ENCODE results near the gene PRR14.

PRR14 gene

DNA sequence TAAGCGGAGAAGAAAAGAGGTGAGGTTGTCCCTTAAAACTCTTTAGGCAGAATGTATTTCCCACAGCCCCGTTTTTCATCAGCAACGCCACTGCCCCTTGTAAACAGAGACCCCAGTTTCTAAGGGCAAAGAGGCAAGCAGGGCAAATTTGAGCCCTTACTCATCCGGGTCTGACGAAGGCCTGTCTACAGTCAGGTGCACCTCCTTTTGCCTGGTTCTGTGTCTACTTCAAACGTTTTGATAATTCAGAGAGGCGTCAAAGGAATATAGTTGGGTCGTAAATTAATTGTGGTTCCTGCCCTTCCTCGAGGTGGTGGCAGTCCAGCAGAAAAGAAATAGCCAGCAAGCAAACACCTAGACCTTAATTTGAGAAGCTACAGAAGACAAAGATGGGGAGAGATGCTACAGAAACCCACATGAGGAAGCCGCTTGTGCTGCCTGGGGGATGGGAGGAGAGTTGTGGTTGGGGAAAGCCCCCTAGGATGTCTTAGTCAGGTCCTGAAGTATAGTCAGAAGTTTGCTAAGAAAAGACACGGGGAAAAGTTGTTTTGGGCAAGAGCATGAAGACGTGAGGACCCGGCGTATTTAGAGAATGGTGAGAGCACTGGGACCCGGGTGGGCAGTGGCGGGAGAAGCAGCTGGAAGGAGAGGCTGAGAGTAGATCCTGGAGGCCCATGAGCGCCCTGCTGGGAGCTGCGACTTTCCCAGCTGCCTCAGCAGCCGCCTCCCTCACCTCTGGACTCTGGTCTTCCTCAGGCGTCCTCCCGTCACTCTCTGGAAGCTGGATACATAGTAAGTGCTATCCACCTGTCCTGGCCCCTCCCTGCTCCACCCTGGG, 9.9 kb downstream of the PRR14 start:
- no peak overlapping the region for H2BK120ac ChIP-seq (ENCODE audit: low read depth, low read length)
- H3K27ac ChIP-seq (ENCODE audit: low read length, poor library complexity, severe bottlenecking) = peak overlapping the region; percentile 83
- H3K79me1 ChIP-seq (replicated peaks; ENCODE audit: low read length, poor library complexity, severe bottlenecking) = peaks cover 14% of the 10 kb centered on the region
- no peak overlapping the region for H2BK5ac ChIP-seq (ENCODE audit: low read depth, low read length, poor library complexity, severe bottlenecking)
- H3K36me3 ChIP-seq (ENCODE audit: control insufficient read depth in 1 of 2, insufficient read depth in 2 of 2, low read depth in 1 of 2, low read length in 2 of 2) = peaks cover 51 to 60% of the 10 kb centered on the region in 2 experiments
- peak overlapping the region; percentile 78 for H3K4me2 ChIP-seq (ENCODE audit: low read length, poor library complexity, severe bottlenecking)
- H2AFZ ChIP-seq (ENCODE audit: low read depth, low read length) = no peak overlapping the region
- no peak overlapping the region for H2BK15ac ChIP-seq (ENCODE audit: low read depth, poor library complexity, severe bottlenecking)
- no peak overlapping the region for H3K14ac ChIP-seq (ENCODE audit: low read length in 2 of 2)
- H3K4ac ChIP-seq (ENCODE audit: low read depth in 1 of 2, low read length in 2 of 2) = peak overlapping the region; percentile 50 to 75
- H2AK5ac ChIP-seq (ENCODE audit: low read length, severe bottlenecking) = no peak overlapping the region
- peak; percentile 53 for DNase-seq
- H3K9ac ChIP-seq (ENCODE audit: low read length) = peak overlapping the region; percentile 100
- no peaks in the 10 kb centered on the region for H3K9me3 ChIP-seq (ENCODE audit: control insufficient read depth, low read length)
- peak overlapping the region in 1 of 2 experiments; percentile 37 for H3K23ac ChIP-seq (ENCODE audit: low read length in 2 of 2)
- peaks cover 32% of the 10 kb centered on the region for H3K4me1 ChIP-seq (ENCODE audit: control insufficient read depth, insufficient read depth, low read depth, low read length)
- H3K27me3 ChIP-seq (ENCODE audit: control insufficient read depth in 1 of 2, insufficient read depth in 1 of 2, low read length in 2 of 2) = no peaks in the 10 kb centered on the region
- H4K8ac ChIP-seq (ENCODE audit: low read length) = peak overlapping the region; percentile 56
- H4K91ac ChIP-seq (ENCODE audit: low read length) = peak overlapping the region; percentile 11
- WGBS = 80% methylated on average over 21 of the region's 21 CpGs
- peak overlapping the region in 1 of 2 experiments; percentile 86 for H3K18ac ChIP-seq (ENCODE audit: low read depth in 1 of 2, low read length in 2 of 2)
- peak overlapping the region; percentile 87 to 93 for H3K4me3 ChIP-seq (ENCODE audit: insufficient read depth in 1 of 2, low read depth in 1 of 2, low read length in 2 of 2)
- no peak overlapping the region for H2BK12ac ChIP-seq (ENCODE audit: low read length in 2 of 2)

DNA sequence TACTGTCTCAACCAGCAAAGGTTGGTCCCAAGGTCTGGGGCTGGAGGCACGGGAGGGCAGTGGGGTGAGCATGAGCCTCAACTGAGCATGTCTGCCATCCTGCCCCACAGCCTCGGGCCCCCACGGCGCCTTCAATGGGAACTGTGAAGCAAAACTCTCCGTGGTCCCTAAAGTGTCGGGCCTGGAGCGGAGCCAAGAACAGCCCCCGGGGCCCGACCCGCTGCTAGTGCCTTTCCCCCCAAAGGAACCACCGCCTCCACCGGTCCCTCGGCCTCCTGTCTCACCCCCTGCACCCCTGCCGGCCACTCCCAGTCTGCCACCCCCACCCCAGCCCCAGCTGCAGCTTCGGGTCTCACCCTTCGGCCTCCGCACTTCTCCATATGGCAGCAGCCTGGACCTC, 11.7 kb downstream of the PRR14 start:
- Histone ChIP-seq H3K4me2 (ENCODE audit: low read length, poor library complexity, severe bottlenecking) (no peak overlapping the region), H4K8ac (ENCODE audit: low read length) (no peak overlapping the region), H3K4me3 (ENCODE audit: insufficient read depth in 1 of 2, low read depth in 1 of 2, low read length in 2 of 2) (no peak overlapping the region), H3K18ac (ENCODE audit: low read depth in 1 of 2, low read length in 2 of 2) (no peak overlapping the region), H2AK5ac (ENCODE audit: low read length, severe bottlenecking) (no peak overlapping the region), H3K4ac (ENCODE audit: low read depth in 1 of 2, low read length in 2 of 2) (no peak overlapping the region), H3K9ac (ENCODE audit: low read length) (peak overlapping the region; percentile 27), H3K79me1 (replicated peaks; ENCODE audit: low read length, poor library complexity, severe bottlenecking) (peaks cover 24% of the 10 kb centered on the region), H2BK15ac (ENCODE audit: low read depth, poor library complexity, severe bottlenecking) (no peak overlapping the region), H2BK120ac (ENCODE audit: low read depth, low read length) (no peak overlapping the region), H3K27me3 (ENCODE audit: control insufficient read depth in 1 of 2, insufficient read depth in 1 of 2, low read length in 2 of 2) (no peaks in the 10 kb centered on the region), H3K9me3 (ENCODE audit: control insufficient read depth, low read length) (no peaks in the 10 kb centered on the region), H3K23ac (ENCODE audit: low read length in 2 of 2) (no peak overlapping the region), H3K4me1 (ENCODE audit: control insufficient read depth, insufficient read depth, low read depth, low read length) (peaks cover 27% of the 10 kb centered on the region), H3K36me3 (ENCODE audit: control insufficient read depth in 1 of 2, insufficient read depth in 2 of 2, low read depth in 1 of 2, low read length in 2 of 2) (peaks cover 60 to 62% of the 10 kb centered on the region in 2 experiments), H3K14ac (ENCODE audit: low read length in 2 of 2) (no peak overlapping the region), H2BK5ac (ENCODE audit: low read depth, low read length, poor library complexity, severe bottlenecking) (no peak overlapping the region), H2AFZ (ENCODE audit: low read depth, low read length) (no peak overlapping the region), H3K27ac (ENCODE audit: low read length, poor library complexity, severe bottlenecking) (no peak overlapping the region), H2BK12ac (ENCODE audit: low read length in 2 of 2) (no peak overlapping the region), H4K91ac (ENCODE audit: low read length) (no peak overlapping the region)
- DNase-seq = no peak
- WGBS = 97% methylated on average over 13 of the region's 17 CpGs

GRCh38 chr16:30663038-30663437, 12.3 kb downstream of the PRR14 start:
- no peaks in the 10 kb centered on the region for H3K27me3 ChIP-seq (ENCODE audit: control insufficient read depth in 1 of 2, insufficient read depth in 1 of 2, low read length in 2 of 2)
- 91% methylated on average over 8 of the region's 8 CpGs for WGBS
- H2BK15ac ChIP-seq (ENCODE audit: low read depth, poor library complexity, severe bottlenecking) = no peak overlapping the region
- H4K8ac ChIP-seq (ENCODE audit: low read length) = no peak overlapping the region
- no peak overlapping the region for H3K4ac ChIP-seq (ENCODE audit: low read depth in 1 of 2, low read length in 2 of 2)
- H2BK5ac ChIP-seq (ENCODE audit: low read depth, low read length, poor library complexity, severe bottlenecking) = no peak overlapping the region
- peak overlapping the region; percentile 16 for H3K9ac ChIP-seq (ENCODE audit: low read length)
- no peak overlapping the region for H3K4me2 ChIP-seq (ENCODE audit: low read length, poor library complexity, severe bottlenecking)
- H3K23ac ChIP-seq (ENCODE audit: low read length in 2 of 2) = no peak overlapping the region
- no peak overlapping the region for H2BK12ac ChIP-seq (ENCODE audit: low read length in 2 of 2)
- no peak overlapping the region for H3K4me3 ChIP-seq (ENCODE audit: insufficient read depth in 1 of 2, low read depth in 1 of 2, low read length in 2 of 2)
- peaks cover 66 to 68% of the 10 kb centered on the region in 2 experiments for H3K36me3 ChIP-seq (ENCODE audit: control insufficient read depth in 1 of 2, insufficient read depth in 2 of 2, low read depth in 1 of 2, low read length in 2 of 2)
- no peak overlapping the region for H2BK120ac ChIP-seq (ENCODE audit: low read depth, low read length)
- no peak overlapping the region for H3K18ac ChIP-seq (ENCODE audit: low read depth in 1 of 2, low read length in 2 of 2)
- H2AK5ac ChIP-seq (ENCODE audit: low read length, severe bottlenecking) = no peak overlapping the region
- H3K27ac ChIP-seq (ENCODE audit: low read length, poor library complexity, severe bottlenecking) = no peak overlapping the region
- H3K79me1 ChIP-seq (replicated peaks; ENCODE audit: low read length, poor library complexity, severe bottlenecking) = peaks cover 30% of the 10 kb centered on the region
- H3K14ac ChIP-seq (ENCODE audit: low read length in 2 of 2) = no peak overlapping the region
- H2AFZ ChIP-seq (ENCODE audit: low read depth, low read length) = no peak overlapping the region
- H4K91ac ChIP-seq (ENCODE audit: low read length) = no peak overlapping the region
- no peak for DNase-seq
- no peaks in the 10 kb centered on the region for H3K9me3 ChIP-seq (ENCODE audit: control insufficient read depth, low read length)
- peaks cover 25% of the 10 kb centered on the region for H3K4me1 ChIP-seq (ENCODE audit: control insufficient read depth, insufficient read depth, low read depth, low read length)

- Histone ChIP-seq H3K9me3 (ENCODE audit: control insufficient read depth, low read length) (no peaks in the 10 kb centered on the region), H2BK120ac (ENCODE audit: low read depth, low read length) (no peak overlapping the region), H3K4ac (ENCODE audit: low read depth in 1 of 2, low read length in 2 of 2) (no peak overlapping the region), H3K4me2 (ENCODE audit: low read length, poor library complexity, severe bottlenecking) (no peak overlapping the region), H3K9ac (ENCODE audit: low read length) (peak overlapping the region; percentile 30), H3K79me1 (replicated peaks; ENCODE audit: low read length, poor library complexity, severe bottlenecking) (peaks cover 37% of the 10 kb centered on the region), H3K23ac (ENCODE audit: low read length in 2 of 2) (no peak overlapping the region), H3K4me3 (ENCODE audit: insufficient read depth in 1 of 2, low read depth in 1 of 2, low read length in 2 of 2) (no peak overlapping the region), H3K27ac (ENCODE audit: low read length, poor library complexity, severe bottlenecking) (no peak overlapping the region), H3K14ac (ENCODE audit: low read length in 2 of 2) (no peak overlapping the region), H2AFZ (ENCODE audit: low read depth, low read length) (no peak overlapping the region), H2AK5ac (ENCODE audit: low read length, severe bottlenecking) (no peak overlapping the region), H3K4me1 (ENCODE audit: control insufficient read depth, insufficient read depth, low read depth, low read length) (peaks cover 25% of the 10 kb centered on the region), H3K27me3 (ENCODE audit: control insufficient read depth in 1 of 2, insufficient read depth in 1 of 2, low read length in 2 of 2) (no peaks in the 10 kb centered on the region), H3K18ac (ENCODE audit: low read depth in 1 of 2, low read length in 2 of 2) (no peak overlapping the region), H2BK5ac (ENCODE audit: low read depth, low read length, poor library complexity, severe bottlenecking) (no peak overlapping the region), H3K36me3 (ENCODE audit: control insufficient read depth in 1 of 2, insufficient read depth in 2 of 2, low read depth in 1 of 2, low read length in 2 of 2) (peaks cover 74% of the 10 kb centered on the region in 2 experiments), H4K8ac (ENCODE audit: low read length) (no peak overlapping the region), H2BK15ac (ENCODE audit: low read depth, poor library complexity, severe bottlenecking) (no peak overlapping the region), H4K91ac (ENCODE audit: low read length) (no peak overlapping the region), H2BK12ac (ENCODE audit: low read length in 2 of 2) (no peak overlapping the region)
- WGBS = 96% methylated on average over 4 of the region's 9 CpGs
- no peak for DNase-seq
Measured at GRCh38 chr16:30663820-30664219, 13.1 kb downstream of the PRR14 start.
